SK-N-SH treated with all-trans-retinoic acid at 6 μM for 48 hours (cell line): ENCODE measurements around the gene SLC7A8.

Experiments
- ARNTL ChIP-seq: fragments of 450-650 bp; formaldehyde crosslinking; IDR thresholded peaks from 2 replicates; pipeline ENCODE4 v1.5.0; 2020; ENCODE audit warnings: low read depth, mild to moderate bottlenecking, moderate library complexity, borderline replicate concordance
- BACH2 ChIP-seq: fragments of 250-450 bp; sonication (Bioruptor Pico); IDR thresholded peaks from 2 replicates; pipeline ENCODE4 v1.9.0; 2021; ENCODE audit warnings: mild to moderate bottlenecking, borderline replicate concordance
- CSDC2 ChIP-seq: fragments of 250-450 bp; sonication (Bioruptor Pico); IDR thresholded peaks from 2 replicates; pipeline ENCODE4 v1.5.0; 2020; ENCODE audit warnings: mild to moderate bottlenecking, moderate library complexity
- ESRRG ChIP-seq: fragments of 250-450 bp; sonication (Bioruptor Pico); IDR thresholded peaks from 2 replicates; pipeline ENCODE4 v1.6.1; 2021; ENCODE audit warnings: mild to moderate bottlenecking
- RARB ChIP-seq: fragments of 250-450 bp; sonication (Bioruptor Pico); IDR thresholded peaks from 2 replicates; pipeline ENCODE4 v1.8.0; 2021; ENCODE audit warnings: mild to moderate bottlenecking, moderate library complexity
- SNAI2 ChIP-seq: fragments of 250-450 bp; sonication (Bioruptor Pico); IDR thresholded peaks from 2 replicates; pipeline ENCODE4 v1.5.0; 2020; ENCODE audit warnings: mild to moderate bottlenecking, moderate library complexity
- TOX ChIP-seq: fragments of 250-450 bp; sonication (Bioruptor Pico); IDR thresholded peaks from 2 replicates; pipeline ENCODE4 v1.8.0; 2021; ENCODE audit warnings: mild to moderate bottlenecking, moderate library complexity, borderline replicate concordance
- ZC3H10 ChIP-seq: fragments of 250-450 bp; sonication (Bioruptor Pico); IDR thresholded peaks from 2 replicates; pipeline ENCODE4 v1.5.1; 2021; ENCODE audit warnings: mild to moderate bottlenecking, moderate library complexity
- ZFP3 ChIP-seq: fragments of 250-450 bp; sonication (Bioruptor Pico); IDR thresholded peaks from 2 replicates; pipeline ENCODE4 v1.5.0; 2020; ENCODE audit warnings: mild to moderate bottlenecking, moderate library complexity
- ZNF565 ChIP-seq: fragments of 450-650 bp; formaldehyde crosslinking; conservative IDR thresholded peaks from 2 replicates; pipeline ENCODE4 v1.5.0; 2020; ENCODE audit warnings: low read depth, mild to moderate bottlenecking, moderate library complexity
- ZNF8 ChIP-seq: fragments of 450-650 bp; formaldehyde crosslinking; IDR thresholded peaks from 2 replicates; pipeline ENCODE4 v1.5.0; 2020; ENCODE audit warnings: mild to moderate bottlenecking, moderate library complexity
- TF ChIP-seq, protein P1 (sequence below): fragments of 250-450 bp; sonication (Bioruptor Pico); IDR thresholded peaks from 2 replicates; pipeline ENCODE4 v1.5.1; 2020; ENCODE audit warnings: low read depth, mild to moderate bottlenecking, moderate library complexity
- TF ChIP-seq, protein P2 (sequence below): fragments of 250-450 bp; sonication (Bioruptor Pico); IDR thresholded peaks from 2 replicates; pipeline ENCODE4 v1.8.0; 2020; ENCODE audit warnings: mild to moderate bottlenecking, moderate library complexity, borderline replicate concordance
- TF ChIP-seq, protein P3 (sequence below): fragments of 250-450 bp; sonication (Bioruptor Pico); IDR thresholded peaks from 2 replicates; pipeline ENCODE4 v1.5.0; 2020; ENCODE audit warnings: mild to moderate bottlenecking, moderate library complexity

GRCh38 chr14:23137192-23137812 lies 46.2 kb downstream of the SLC7A8 start:
- TF ChIP-seq, protein P1, sequence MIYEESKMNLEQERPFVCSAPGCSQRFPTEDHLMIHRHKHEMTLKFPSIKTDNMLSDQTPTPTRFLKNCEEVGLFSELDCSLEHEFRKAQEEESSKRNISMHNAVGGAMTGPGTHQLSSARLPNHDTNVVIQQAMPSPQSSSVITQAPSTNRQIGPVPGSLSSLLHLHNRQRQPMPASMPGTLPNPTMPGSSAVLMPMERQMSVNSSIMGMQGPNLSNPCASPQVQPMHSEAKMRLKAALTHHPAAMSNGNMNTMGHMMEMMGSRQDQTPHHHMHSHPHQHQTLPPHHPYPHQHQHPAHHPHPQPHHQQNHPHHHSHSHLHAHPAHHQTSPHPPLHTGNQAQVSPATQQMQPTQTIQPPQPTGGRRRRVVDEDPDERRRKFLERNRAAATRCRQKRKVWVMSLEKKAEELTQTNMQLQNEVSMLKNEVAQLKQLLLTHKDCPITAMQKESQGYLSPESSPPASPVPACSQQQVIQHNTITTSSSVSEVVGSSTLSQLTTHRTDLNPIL, result no peak
- TF ChIP-seq SNAI2 (CRISPR knock-in tag), result no peak
- TF ChIP-seq, protein P2, sequence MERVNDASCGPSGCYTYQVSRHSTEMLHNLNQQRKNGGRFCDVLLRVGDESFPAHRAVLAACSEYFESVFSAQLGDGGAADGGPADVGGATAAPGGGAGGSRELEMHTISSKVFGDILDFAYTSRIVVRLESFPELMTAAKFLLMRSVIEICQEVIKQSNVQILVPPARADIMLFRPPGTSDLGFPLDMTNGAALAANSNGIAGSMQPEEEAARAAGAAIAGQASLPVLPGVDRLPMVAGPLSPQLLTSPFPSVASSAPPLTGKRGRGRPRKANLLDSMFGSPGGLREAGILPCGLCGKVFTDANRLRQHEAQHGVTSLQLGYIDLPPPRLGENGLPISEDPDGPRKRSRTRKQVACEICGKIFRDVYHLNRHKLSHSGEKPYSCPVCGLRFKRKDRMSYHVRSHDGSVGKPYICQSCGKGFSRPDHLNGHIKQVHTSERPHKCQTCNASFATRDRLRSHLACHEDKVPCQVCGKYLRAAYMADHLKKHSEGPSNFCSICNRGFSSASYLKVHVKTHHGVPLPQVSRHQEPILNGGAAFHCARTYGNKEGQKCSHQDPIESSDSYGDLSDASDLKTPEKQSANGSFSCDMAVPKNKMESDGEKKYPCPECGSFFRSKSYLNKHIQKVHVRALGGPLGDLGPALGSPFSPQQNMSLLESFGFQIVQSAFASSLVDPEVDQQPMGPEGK (CRISPR knock-in tag), result no peak
- no peak for TF ChIP-seq ARNTL (CRISPR knock-in tag)
- TF ChIP-seq, protein P3, sequence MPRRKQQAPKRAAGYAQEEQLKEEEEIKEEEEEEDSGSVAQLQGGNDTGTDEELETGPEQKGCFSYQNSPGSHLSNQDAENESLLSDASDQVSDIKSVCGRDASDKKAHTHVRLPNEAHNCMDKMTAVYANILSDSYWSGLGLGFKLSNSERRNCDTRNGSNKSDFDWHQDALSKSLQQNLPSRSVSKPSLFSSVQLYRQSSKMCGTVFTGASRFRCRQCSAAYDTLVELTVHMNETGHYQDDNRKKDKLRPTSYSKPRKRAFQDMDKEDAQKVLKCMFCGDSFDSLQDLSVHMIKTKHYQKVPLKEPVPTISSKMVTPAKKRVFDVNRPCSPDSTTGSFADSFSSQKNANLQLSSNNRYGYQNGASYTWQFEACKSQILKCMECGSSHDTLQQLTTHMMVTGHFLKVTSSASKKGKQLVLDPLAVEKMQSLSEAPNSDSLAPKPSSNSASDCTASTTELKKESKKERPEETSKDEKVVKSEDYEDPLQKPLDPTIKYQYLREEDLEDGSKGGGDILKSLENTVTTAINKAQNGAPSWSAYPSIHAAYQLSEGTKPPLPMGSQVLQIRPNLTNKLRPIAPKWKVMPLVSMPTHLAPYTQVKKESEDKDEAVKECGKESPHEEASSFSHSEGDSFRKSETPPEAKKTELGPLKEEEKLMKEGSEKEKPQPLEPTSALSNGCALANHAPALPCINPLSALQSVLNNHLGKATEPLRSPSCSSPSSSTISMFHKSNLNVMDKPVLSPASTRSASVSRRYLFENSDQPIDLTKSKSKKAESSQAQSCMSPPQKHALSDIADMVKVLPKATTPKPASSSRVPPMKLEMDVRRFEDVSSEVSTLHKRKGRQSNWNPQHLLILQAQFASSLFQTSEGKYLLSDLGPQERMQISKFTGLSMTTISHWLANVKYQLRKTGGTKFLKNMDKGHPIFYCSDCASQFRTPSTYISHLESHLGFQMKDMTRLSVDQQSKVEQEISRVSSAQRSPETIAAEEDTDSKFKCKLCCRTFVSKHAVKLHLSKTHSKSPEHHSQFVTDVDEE (CRISPR knock-in tag), result no peak
- TF ChIP-seq BACH2 (CRISPR knock-in tag), result no peak
- no peak for TF ChIP-seq ZC3H10 (CRISPR knock-in tag)
- TF ChIP-seq ZNF8 (CRISPR knock-in tag), result no peak
- no peak for TF ChIP-seq RARB (CRISPR knock-in tag)
- no peak for TF ChIP-seq CSDC2 (CRISPR knock-in tag)
- no peak for TF ChIP-seq ZNF565 (CRISPR knock-in tag)
- no peak for TF ChIP-seq ZFP3 (CRISPR knock-in tag)
- TF ChIP-seq ESRRG, result no peak
- TF ChIP-seq TOX, result no peak
